GM12878 (cell line): Measurements from ENCODE around the gene KRT32. TPM values are rescaled to one million over a fixed set of nuclear protein-coding genes. Genes with fewer than 3 reads are reported as not detected.

Source experiments
- ATAC-seq: fragments of 200-7000 bp; cut with Tn5 transposase; 3 replicates; pipeline ENCODE4 v1.9.1; 2020; ENCODE audit warnings: mild to moderate bottlenecking, moderate library complexity
- BruUV-seq: library from RNA; stranded (reverse); fragments of 400-500 nt; replicated peaks from 2 replicates; lab custom pipeline; 2021; lab: Mats Ljungman, UMichigan
- CTCF ChIA-PET: fragments of 300-600 bp; sonication (Branson Sonifier 250); formaldehyde crosslinking; extraction: SDS; loops from one replicate; lab custom pipeline; 2021; ENCODE audit warnings: inconsistent platforms; lab: Yijun Ruan, JAX
- POLR2A ChIA-PET: fragments of 350-600 bp; formaldehyde crosslinking; extraction: SDS; loops from one replicate; lab custom pipeline; 2021; ENCODE audit warnings: inconsistent platforms; lab: Charles Lee
- RAD21 ChIA-PET: fragments of 300-600 bp; sonication (Branson Sonifier 250); formaldehyde crosslinking; loops from one replicate; lab custom pipeline; 2023; ENCODE audit warnings: antibody characterized with exemption; ENCODE audit not compliant: unreplicated experiment; lab: Charles Lee
- SMC1A ChIA-PET: fragments of 300-600 bp; sonication (Branson Sonifier 250); formaldehyde crosslinking; loops from one replicate; lab custom pipeline; 2023; ENCODE audit not compliant: unreplicated experiment, uncharacterized antibody; lab: Charles Lee
- DNase-seq: peaks from one replicate; pipeline ENCODE4 v3.0.0-alpha.2; 2011; ENCODE audit warnings: low read depth, low spot score
- FAIRE-seq: peaks from 3 replicates; lab custom pipeline; 2011; peaks lifted over from hg19 to GRCh38; lab: Jason Lieb, UNC
- H2AFZ ChIP-seq: 2 replicates; pipeline ENCODE4 v1.6.0; 2011; ENCODE audit warnings: low read depth, low read length, control low read depth; ENCODE audit not compliant: control insufficient read depth
- H3K27ac ChIP-seq: 2 replicates; pipeline ENCODE4 v1.5.1; 2011; ENCODE audit warnings: control low read depth; ENCODE audit not compliant: control insufficient read depth, insufficient read depth
- H3K27me3 ChIP-seq, 2 experiments: replicated peaks in 1 of 2; 2 replicates each; pipeline versions ENCODE4 v1.6.0 to v1.6.1; 2011; ENCODE audit warnings: low read length in 1 of 2; ENCODE audit not compliant: control insufficient read depth in 2 of 2, insufficient read depth in 2 of 2
- H3K36me3 ChIP-seq, 2 experiments: 2 replicates each; pipeline ENCODE4 v1.5.1; 2011; ENCODE audit warnings: low read length in 1 of 2; ENCODE audit not compliant: control insufficient read depth in 2 of 2, insufficient read depth in 2 of 2
- H3K4me1 ChIP-seq: 2 replicates; pipeline ENCODE4 v1.6.1; 2011; ENCODE audit warnings: mild to moderate bottlenecking, low read length, moderate library complexity, mixed read lengths; ENCODE audit not compliant: control insufficient read depth, insufficient read depth
- H3K4me2 ChIP-seq: 2 replicates; pipeline ENCODE4 v1.6.0; 2011; ENCODE audit warnings: control low read depth; ENCODE audit not compliant: control insufficient read depth, insufficient read depth
- H3K4me3 ChIP-seq: fragments of 200-600 bp; sonication (generic); 2 replicates; pipeline ENCODE4 v1.5.1; 2016
- H3K79me2 ChIP-seq: 2 replicates; pipeline ENCODE4 v1.6.0; 2011; ENCODE audit warnings: low read length; ENCODE audit not compliant: control insufficient read depth, insufficient read depth
- H3K9ac ChIP-seq: 2 replicates; pipeline ENCODE4 v1.8.0; 2011; ENCODE audit warnings: low read length, control low read depth, mixed read lengths; ENCODE audit not compliant: control insufficient read depth, insufficient read depth
- H3K9me3 ChIP-seq: replicated peaks from 3 replicates; pipeline ENCODE4 v1.5.1; 2011; ENCODE audit warnings: mild to moderate bottlenecking, low read length; ENCODE audit not compliant: control insufficient read depth, insufficient read depth
- H4K20me1 ChIP-seq: 2 replicates; pipeline ENCODE4 v1.6.0; 2011; ENCODE audit not compliant: control insufficient read depth, insufficient read depth
- CBFB ChIP-seq: IDR thresholded peaks from 2 replicates; pipeline ENCODE4 v1.6.1; 2016; ENCODE audit warnings: antibody characterized with exemption, low read depth
- ESRRA ChIP-seq: IDR thresholded peaks from 2 replicates; pipeline ENCODE4 v1.6.1; 2012; ENCODE audit warnings: mild to moderate bottlenecking, low read length, improper control_type of control experiment
- IKZF1 ChIP-seq: fragments of 450-650 bp; conservative IDR thresholded peaks from 2 replicates; pipeline ENCODE4 v1.6.1; 2017; ENCODE audit warnings: antibody characterized with exemption, mild to moderate bottlenecking
- IRF4 ChIP-seq: IDR thresholded peaks from 2 replicates; pipeline ENCODE4 v1.6.1; 2011; ENCODE audit warnings: low read depth, low read length
- SUZ12 ChIP-seq: fragments of 200-600 bp; sonication (generic); IDR thresholded peaks from one replicate; pipeline ENCODE4 v1.6.1; 2018; ENCODE audit warnings: antibody characterized with exemption, mild to moderate bottlenecking; ENCODE audit not compliant: unreplicated experiment
- TCF12 ChIP-seq: IDR thresholded peaks from 2 replicates; pipeline ENCODE4 v1.6.1; 2011; ENCODE audit warnings: low read depth, mild to moderate bottlenecking, low read length
- WGBS: methylation state at CpG from one replicate; pipeline ENCODE4 v1.1.6; 2016; ENCODE audit warnings: low lambda C conversion rate; ENCODE audit not compliant: insufficient replicate concordance, insufficient coverage; ENCODE audit errors: missing lambda C conversion rate; 5-methylcytosine and 5-hydroxymethylcytosine counted together
- in situ Hi-C: fragments of 300-500 bp; cut with MboI; formaldehyde crosslinking; loops from 9 replicates; pipeline ENCODE4 v1.14.3; 2018; ENCODE audit warnings: mixed read lengths
- intact Hi-C: fragments of 100-400 bp; cut with micrococcal nuclease; formaldehyde crosslinking; loops from one replicate; pipeline ENCODE4 v1.14.2; 2022; ENCODE audit not compliant: unreplicated experiment
- polyA plus RNA-seq, 11 experiments: library from polyadenylated mRNA; depleted of rRNA in 4 of 11; unstranded in 6 of 11; stranded (reverse) in 5 of 11; fragments of >200 nt; fragmentation: Nextera tagmentation in 4 of 11; fragmentation: Illumina TruSeq in 1 of 11; extraction: Ambion mirVana in 4 of 11; extraction: Trizol in 1 of 11; gene quantifications; 1 replicate in 1 of 11; 2 replicates in 10 of 11; pipeline versions ENCODE4 v1.2.1 to v1.2.3, GENCODE V29; 2011 to 2016; ENCODE audit warnings: inconsistent platforms in 2 of 11, missing spikeins in 2 of 11, low read depth in 1 of 11
- total RNA-seq, 4 experiments: library from RNA; depleted of rRNA in 3 of 4; stranded (reverse); fragments of >200 nt in 3 of 4; fragmentation: Illumina TruSeq in 1 of 4; extraction: Trizol in 1 of 4; gene quantifications; 2 replicates each; pipeline versions ENCODE4 v1.2.1 to v1.2.3, GENCODE V29; 2013 to 2021
- TF ChIP-seq, protein P1 (sequence below): fragments of 450-650 bp; IDR thresholded peaks from 2 replicates; pipeline ENCODE4 v1.6.1; 2017; ENCODE audit warnings: mild to moderate bottlenecking, low read depth, inconsistent platforms; ENCODE audit not compliant: poor library complexity, severe bottlenecking
- TF ChIP-seq, protein P2 (sequence below): IDR thresholded peaks from 2 replicates; pipeline ENCODE4 v1.6.1; 2012; ENCODE audit warnings: low read length, inconsistent platforms

KRT32 gene
- total and polyA plus RNA-seq, 10 of the 15 experiments (the other 5 are each of a cell fraction or from before 2014, with no cell fraction given) = not detected

DNA sequence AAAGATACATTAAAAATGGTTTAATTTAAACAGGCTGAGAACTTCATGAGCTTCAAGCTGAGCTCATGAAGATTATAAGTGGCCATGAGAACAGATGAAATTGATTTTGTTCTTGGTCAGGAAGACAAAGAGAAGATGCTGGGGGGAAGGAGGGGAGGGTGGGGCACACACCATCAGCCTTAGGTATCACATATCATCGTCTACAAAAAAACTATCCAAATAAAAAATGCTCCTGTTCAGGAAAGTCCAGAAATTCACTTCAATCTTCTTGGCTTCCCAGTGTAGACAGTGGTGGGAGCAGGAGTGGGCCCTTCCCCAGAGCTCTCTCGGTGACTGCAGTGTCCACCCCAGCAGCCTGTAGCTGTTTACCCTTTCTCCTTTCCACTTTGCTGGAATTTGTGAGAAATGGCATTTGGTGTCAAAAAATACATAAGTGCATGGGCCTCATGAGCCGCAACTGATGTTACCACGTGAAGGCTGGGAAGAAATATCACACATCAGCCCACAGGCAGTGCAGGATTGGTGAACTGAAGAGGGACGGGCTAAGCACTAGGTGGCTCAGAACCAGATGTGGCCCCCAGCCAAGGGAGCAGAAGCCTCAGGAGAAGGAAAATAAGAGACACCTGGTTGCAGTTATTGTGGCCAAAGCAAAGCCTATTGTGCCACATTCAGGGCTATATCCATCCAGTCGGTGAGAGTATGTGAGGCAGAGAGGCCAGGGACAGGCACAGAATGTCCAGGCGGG is 48.9 kb downstream of the KRT32 start:
- intact Hi-C loops = no loop called here
- Histone ChIP-seq H2AFZ (no peak overlapping the region), H3K79me2 (no peaks in the 10 kb centered on the region), H3K4me3 (no peak overlapping the region), H3K9me3 (no peaks in the 10 kb centered on the region), H3K36me3 (no peaks in the 10 kb centered on the region), H3K9ac (no peak overlapping the region), H3K27ac (no peak overlapping the region), H3K4me1 (no peaks in the 10 kb centered on the region), H4K20me1 (no peaks in the 10 kb centered on the region), H3K27me3 (no peaks in the 10 kb centered on the region; a peak in 1 of 4 replicates), H3K4me2 (no peak overlapping the region)
- 41% methylated on average over 7 of the region's 7 CpGs for WGBS
- ChIA-PET CTCF (interaction anchor here (1.0 to 1.4 kb wide), 3 partner anchors 9 to 245 kb away, joined by 3 to 4 read pairs (median 3); no protein-coding TSS in a partner anchor), POLR2A (no interaction called here), SMC1A (interaction anchor here (1.0 to 1.5 kb wide), 2 partner anchors 84 to 144 kb away, joined by 3 read pairs; no protein-coding TSS in a partner anchor), RAD21 (no interaction called here)
- no TSS peak for BruUV-seq
- no peak for ATAC-seq
- no peak for DNase-seq
- in situ Hi-C loops = no loop called here
- no peak for FAIRE-seq
- TF ChIP-seq IKZF1 = no peak
- TF ChIP-seq SUZ12 = no peak
- TF ChIP-seq ESRRA = no peak
- TF ChIP-seq CBFB = no peak
- TF ChIP-seq IRF4 = no peak
- no peak for TF ChIP-seq TCF12
- TF ChIP-seq, protein P1, sequence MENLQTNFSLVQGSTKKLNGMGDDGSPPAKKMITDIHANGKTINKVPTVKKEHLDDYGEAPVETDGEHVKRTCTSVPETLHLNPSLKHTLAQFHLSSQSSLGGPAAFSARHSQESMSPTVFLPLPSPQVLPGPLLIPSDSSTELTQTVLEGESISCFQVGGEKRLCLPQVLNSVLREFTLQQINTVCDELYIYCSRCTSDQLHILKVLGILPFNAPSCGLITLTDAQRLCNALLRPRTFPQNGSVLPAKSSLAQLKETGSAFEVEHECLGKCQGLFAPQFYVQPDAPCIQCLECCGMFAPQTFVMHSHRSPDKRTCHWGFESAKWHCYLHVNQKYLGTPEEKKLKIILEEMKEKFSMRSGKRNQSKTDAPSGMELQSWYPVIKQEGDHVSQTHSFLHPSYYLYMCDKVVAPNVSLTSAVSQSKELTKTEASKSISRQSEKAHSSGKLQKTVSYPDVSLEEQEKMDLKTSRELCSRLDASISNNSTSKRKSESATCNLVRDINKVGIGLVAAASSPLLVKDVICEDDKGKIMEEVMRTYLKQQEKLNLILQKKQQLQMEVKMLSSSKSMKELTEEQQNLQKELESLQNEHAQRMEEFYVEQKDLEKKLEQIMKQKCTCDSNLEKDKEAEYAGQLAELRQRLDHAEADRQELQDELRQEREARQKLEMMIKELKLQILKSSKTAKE = no peak
- TF ChIP-seq, protein P2, sequence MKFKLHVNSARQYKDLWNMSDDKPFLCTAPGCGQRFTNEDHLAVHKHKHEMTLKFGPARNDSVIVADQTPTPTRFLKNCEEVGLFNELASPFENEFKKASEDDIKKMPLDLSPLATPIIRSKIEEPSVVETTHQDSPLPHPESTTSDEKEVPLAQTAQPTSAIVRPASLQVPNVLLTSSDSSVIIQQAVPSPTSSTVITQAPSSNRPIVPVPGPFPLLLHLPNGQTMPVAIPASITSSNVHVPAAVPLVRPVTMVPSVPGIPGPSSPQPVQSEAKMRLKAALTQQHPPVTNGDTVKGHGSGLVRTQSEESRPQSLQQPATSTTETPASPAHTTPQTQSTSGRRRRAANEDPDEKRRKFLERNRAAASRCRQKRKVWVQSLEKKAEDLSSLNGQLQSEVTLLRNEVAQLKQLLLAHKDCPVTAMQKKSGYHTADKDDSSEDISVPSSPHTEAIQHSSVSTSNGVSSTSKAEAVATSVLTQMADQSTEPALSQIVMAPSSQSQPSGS = no peak
- TF ChIP-seq, all 136 proteins: peak for 0
